Forelimb muscle (tissue), 1 donor: ENCODE results near the gene ADAMTS16. TPM values are rescaled to one million over a fixed set of nuclear protein-coding genes. Genes with fewer than 3 reads are reported as not detected.
A peak's percentile ranks its signal among the peaks of the same experiment; 100 is the strongest.

Experiments used
- DNase-seq: peaks from one replicate; pipeline ENCODE4 v3.0.0-alpha.2; 2013; ENCODE audit warnings: low read depth
- polyA plus RNA-seq: library from polyadenylated mRNA; unstranded; fragments of 120-200 nt; gene quantifications from one replicate; pipeline ENCODE4 v1.2.1, GENCODE V29; 2013; ENCODE audit not compliant: insufficient read length

The ADAMTS16 gene
- polyA plus RNA-seq, 1 donor = 5.3 TPM

GRCh38 chr5:5141625-5142525, 1.7 kb downstream of the ADAMTS16 start:
- peak; percentile 26 for DNase-seq

GRCh38 chr5:5144441-5144840, 4.3 kb downstream of the ADAMTS16 start:
- DNase-seq = no peak

DNA sequence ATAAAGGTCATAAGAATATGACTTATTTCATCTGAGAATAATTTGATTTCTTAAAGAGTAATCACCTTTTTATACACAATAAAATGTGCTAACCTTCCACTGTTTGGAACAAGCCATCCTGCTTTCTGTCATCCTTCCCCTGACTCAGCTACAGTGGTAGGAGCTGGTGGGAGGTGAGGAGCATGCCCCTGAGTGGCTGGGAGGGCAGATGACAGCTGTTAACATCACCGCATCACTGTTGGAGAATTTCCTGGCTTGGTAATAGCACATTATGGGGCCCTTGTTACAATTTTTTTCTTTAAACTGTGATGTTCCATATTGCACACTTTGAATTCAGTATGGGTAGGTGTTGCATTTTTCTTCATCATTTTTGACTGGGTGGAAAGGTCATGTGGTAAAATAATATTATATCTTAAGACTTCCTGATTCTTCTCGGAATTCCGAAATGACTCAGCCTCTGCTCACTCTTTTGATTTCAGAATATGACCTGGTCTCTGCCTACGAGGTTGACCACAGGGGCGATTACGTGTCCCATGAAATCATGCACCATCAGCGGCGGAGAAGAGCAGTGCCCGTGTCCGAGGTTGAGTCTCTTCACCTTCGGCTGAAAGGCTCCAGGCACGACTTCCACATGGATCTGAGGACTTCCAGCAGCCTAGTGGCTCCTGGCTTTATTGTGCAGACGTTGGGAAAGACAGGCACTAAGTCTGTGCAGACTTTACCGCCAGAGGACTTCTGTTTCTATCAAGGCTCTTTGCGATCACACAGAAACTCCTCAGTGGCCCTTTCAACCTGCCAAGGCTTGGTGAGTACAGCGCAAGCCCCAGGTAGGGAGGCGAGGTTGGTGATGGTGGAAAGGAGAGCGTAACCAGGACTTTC, 5.8 kb downstream of the ADAMTS16 start:
- DNase-seq = no peak

GRCh38 chr5:5146530-5147160, 6.5 kb downstream of the ADAMTS16 start:
- DNase-seq = no peak

- DNase-seq = no peak
These were observed 9.0 kb downstream of the ADAMTS16 start for GRCh38 chr5:5149154-5149553.

GRCh38 chr5:5150667-5151066, 10.5 kb downstream of the ADAMTS16 start:
- no peak for DNase-seq

GRCh38 chr5:5154733-5155132, 14.6 kb downstream of the ADAMTS16 start:
- no peak for DNase-seq

DNA sequence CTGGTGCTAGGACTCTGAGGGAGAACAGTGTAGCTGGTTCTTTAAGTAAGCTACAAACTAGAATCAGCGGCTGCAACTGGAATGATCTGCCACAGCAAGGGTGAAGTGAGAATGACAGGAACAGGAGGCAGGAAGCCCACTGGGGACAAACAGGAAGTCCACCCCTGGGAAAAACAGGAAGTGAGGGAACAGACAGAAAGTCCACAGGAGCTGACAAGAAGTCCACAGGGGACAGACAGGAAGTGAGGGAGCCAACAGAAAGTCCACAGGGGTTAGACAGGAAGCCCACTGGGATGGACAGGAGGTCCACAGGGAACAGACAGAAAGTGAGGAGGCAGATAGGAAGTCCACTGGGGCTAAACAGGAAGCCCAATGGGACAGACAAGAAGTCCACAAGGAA, 15.5 kb downstream of the ADAMTS16 start:
- no peak for DNase-seq

DNA sequence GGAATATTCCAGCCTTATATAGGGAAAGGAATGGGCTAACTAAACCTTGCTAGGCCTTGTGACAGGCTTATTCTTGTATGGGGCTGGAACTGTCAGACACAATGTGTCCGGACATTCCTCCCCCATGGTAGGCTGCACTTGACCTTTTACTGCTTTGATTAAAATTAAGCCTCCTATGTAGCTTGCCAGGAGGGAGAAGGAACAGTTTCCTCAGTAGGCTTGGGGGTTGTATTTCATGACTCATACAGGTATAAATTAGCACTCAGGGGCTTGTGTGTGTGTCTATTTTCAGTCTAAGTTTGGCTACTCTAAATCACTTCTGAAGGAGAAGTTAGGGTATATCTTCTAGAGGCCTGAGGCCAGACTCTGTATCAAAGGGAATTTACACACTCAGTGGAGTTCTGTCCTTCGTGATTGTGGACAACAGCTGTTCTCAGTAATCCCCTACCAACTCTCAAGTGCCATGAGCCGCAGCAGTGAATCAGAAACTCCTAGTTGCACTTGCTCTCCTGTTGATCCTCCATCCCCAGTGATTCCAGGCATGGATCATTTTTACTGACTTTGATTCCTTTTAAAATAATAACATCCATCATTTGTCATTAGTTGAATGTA, 16.4 kb downstream of the ADAMTS16 start:
- DNase-seq = no peak

DNA sequence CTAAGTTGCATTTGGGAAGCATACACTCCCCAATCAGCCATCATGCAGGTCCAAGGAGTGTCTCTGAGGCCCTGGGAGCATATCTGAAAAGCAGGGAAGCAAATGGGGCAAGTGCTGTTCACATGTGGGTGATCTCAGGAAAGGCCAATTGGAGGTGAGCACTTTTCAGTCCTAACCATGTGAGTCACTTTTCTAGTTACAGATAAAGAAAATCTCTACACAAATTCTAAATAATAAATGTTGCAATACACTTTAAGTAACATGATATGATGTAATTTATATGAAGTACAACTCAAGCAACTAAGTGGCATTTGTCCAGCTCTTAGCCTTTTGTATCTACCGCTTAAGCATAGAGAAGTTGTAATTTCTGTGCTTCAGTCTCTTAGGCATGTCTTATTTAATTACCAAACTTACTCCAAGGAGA, 18.4 kb downstream of the ADAMTS16 start:
- no peak for DNase-seq

GRCh38 chr5:5159282-5160103, 19.4 kb downstream of the ADAMTS16 start:
- no peak for DNase-seq

DNA sequence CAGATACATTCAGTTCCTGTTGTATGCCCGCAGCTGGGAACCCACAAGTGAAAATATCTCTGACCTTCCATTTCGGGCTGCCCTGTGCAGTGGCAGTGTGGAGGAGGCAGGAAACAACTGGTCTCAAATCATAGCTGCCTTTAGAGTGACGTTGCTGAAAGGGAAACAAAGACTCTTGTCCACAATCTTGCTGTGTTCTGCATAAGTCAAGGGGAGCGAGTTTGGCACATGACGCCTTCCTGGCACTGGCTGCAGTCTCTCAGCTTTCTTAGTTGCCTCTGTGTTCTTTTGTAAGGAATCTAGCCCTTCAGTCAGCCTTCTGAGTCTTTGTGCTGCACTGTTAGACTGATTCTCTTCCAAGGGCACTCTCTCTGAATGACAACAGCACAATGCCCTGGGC, 24.0 kb downstream of the ADAMTS16 start:
- no peak for DNase-seq

GRCh38 chr5:5165541-5166002, 25.4 kb downstream of the ADAMTS16 start:
- DNase-seq = no peak

- no peak for DNase-seq
These were observed 29.3 kb downstream of the ADAMTS16 start for GRCh38 chr5:5169466-5169865.

DNA sequence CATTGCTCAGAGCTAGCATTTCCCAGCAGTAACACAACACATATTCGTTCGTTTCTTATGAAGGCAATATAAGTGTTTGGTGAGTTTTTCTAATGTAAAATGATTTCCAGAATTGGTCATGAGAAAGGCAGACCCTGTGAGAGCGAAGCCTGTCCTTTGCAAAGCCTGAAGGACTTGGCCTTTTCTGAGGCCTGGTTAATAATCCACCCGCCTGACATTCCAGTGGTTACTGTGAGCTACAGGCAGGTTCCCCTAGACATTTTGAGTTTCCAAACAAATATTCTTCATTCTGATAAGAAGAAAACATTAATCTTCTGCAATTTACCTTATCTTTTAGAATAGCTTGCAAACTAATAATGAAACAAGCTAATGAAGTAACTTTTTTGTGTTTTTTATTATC, 38.0 kb downstream of the ADAMTS16 start:
- no peak for DNase-seq

- DNase-seq = no peak
These were observed 38.5 kb downstream of the ADAMTS16 start for GRCh38 chr5:5178580-5178979.

DNA sequence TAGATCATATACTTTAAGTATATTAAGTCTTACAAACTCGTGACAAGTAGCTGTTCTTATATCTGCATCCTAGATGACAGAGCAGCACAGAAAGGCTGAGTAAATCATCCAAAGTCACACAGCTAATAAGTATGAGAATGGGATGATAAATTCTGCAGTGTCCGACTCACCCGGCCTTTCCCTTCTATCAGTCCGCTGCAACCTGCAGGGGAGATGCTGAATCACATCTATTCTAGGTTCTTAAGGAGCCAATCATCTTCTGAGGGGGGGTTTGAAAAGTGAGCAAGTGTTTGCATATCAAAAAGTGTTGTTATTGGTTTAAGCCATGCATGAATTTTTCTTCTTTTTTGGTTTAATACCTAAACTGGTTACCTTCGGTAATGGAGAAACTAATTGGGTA, 38.9 kb downstream of the ADAMTS16 start:
- no peak for DNase-seq

DNA sequence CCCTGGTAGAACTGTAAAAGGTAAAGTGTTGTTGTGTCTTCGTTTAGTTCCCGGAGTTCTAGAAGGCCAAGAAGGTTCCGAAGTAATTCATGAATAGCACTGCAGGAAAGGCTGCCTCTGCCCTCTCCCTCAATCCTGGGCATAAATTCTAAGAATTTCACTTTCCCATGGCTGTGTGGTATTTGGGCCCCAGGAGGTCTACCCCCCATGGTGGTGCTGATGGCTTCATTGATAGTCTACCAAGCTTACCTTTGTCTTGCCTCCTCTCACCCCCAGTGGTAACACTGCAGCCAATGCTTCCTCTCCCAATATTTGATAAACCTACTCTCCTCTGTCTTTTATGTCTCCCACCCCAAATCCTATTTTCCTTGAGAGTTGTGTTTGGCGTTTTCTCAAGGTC, 39.5 kb downstream of the ADAMTS16 start:
- no peak for DNase-seq

GRCh38 chr5:5181650-5182324, 41.7 kb downstream of the ADAMTS16 start:
- no peak for DNase-seq

DNA sequence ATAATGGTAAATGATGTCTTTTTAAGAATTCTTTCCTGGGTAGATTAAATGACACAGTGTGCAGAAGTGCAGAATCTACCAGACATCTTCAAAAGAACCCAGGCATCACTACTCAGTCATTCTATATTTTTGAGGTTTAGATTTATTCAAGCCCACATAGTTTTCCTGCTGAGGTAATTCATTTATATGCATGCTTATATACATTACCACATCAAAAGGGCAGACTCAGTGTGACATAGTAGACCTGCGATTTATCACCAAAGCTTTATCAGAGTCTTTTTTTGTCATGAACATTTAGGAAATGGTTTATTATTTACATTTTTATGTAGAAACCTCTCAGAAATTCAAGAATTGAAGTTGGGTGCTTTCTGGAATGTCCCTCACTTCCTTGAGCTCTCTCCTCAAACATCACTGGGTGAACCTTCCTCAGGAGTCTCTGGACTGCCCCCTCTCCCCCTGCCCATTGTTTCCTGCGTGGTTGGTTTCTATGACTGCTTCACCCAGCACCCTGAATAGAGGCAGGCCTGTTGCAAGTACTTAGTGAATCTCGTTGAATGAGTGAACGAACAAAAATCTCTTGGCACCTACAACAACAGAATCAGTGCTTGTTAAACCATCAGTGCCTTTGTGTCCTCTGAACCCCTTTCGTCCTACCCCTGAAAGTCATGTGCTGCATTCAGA, 42.5 kb downstream of the ADAMTS16 start:
- DNase-seq = no peak
